Head of caudate nucleus (tissue), 42 donors: ENCODE measurements around the gene WRAP73.
A peak's percentile ranks its signal among the peaks of the same experiment; 100 is the strongest.
"Not testable (repeated sequence)": the region's sequence is repeated elsewhere in the genome, so short reads cannot be mapped to it uniquely, and the experiment has no call there.

ENCODE experiments used
- DNase-seq, 42 donors: peaks; one replicate each; pipeline versions ENCODE4 v3.0.0 to v3.0.0-alpha.2; 2020 to 2021; ENCODE audit warnings: mixed read lengths in 7 of 42
- intact Hi-C: fragments of 100-400 bp; cut with DNase I; formaldehyde crosslinking; loops from one replicate; pipeline ENCODE4 v1.15.0; 2022

WRAP73 gene

GRCh38 chr1:3623441-3624199 is 26.3 kb downstream of the WRAP73 start:
- intact Hi-C loops: loop anchor here (2.0 kb wide), 1 partner anchor 27 kb away; the partner anchor contains the start of gene WRAP73
- DNase-seq: peak in 1 of 42 donors; percentile 8

- DNase-seq, intact Hi-C loops: not testable (repeated sequence)
These were observed 27.8 kb downstream of the WRAP73 start for GRCh38 chr1:3622102-3622501.

GRCh38 chr1:3621151-3621671 is 28.7 kb downstream of the WRAP73 start:
- intact Hi-C loops: not testable (repeated sequence)
- peak in 31 of 42 donors; percentile 26 to 68 (median 45) for DNase-seq

- intact Hi-C loops: no loop called here
- no peak for DNase-seq
These were observed 29.2 kb downstream of the WRAP73 start for GRCh38 chr1:3620708-3621107.

- peak; percentile 41 to 93 (median 78) for DNase-seq
- intact Hi-C loops: loop anchor here (2.0 to 5.0 kb wide), 3 partner anchors 52 to 167 kb away; partner anchors contain the start of gene ARHGEF16
These were observed 30.8 kb downstream of the WRAP73 start for GRCh38 chr1:3618881-3619671.

- intact Hi-C loops: loop anchor here (2.0 to 5.0 kb wide), 3 partner anchors 51 to 166 kb away; partner anchors contain the start of gene ARHGEF16
- no peak for DNase-seq
These were observed 31.4 kb downstream of the WRAP73 start for GRCh38 chr1:3618531-3618880.

GRCh38 chr1:3617806-3618345 is 32.0 kb downstream of the WRAP73 start:
- intact Hi-C loops: loop anchor here (2.0 to 5.0 kb wide), 3 partner anchors 51 to 166 kb away; partner anchors contain the start of gene ARHGEF16
- no peak for DNase-seq

- intact Hi-C loops: loop anchor here (5.0 kb wide), 2 partner anchors 50 to 165 kb away; partner anchors contain the start of gene ARHGEF16
- no peak for DNase-seq
These were observed 33.0 kb downstream of the WRAP73 start for GRCh38 chr1:3616861-3617260.

- intact Hi-C loops: loop anchor here (5.0 kb wide), 2 partner anchors 48 to 163 kb away; partner anchors contain the start of gene ARHGEF16
- DNase-seq: peak in 1 of 42 donors; percentile 27
These were observed 34.9 kb downstream of the WRAP73 start for GRCh38 chr1:3614755-3615742.

GRCh38 chr1:3612123-3612522 is 37.8 kb downstream of the WRAP73 start:
- intact Hi-C loops: no loop called here
- no peak for DNase-seq

- intact Hi-C loops: no loop called here
- peak in 29 of 42 donors; percentile 27 to 72 (median 49) for DNase-seq
These were observed 38.5 kb downstream of the WRAP73 start, which contains the start of gene MEGF6 for GRCh38 chr1:3611170-3612019. TSS of gene MEGF6 (minus strand) at chr1:3611508. CDS start at chr1:3611268, 240 bp downstream.

GRCh38 chr1:3610527-3611169 is 39.3 kb downstream of the WRAP73 start:
- DNase-seq: no peak
- intact Hi-C loops: no loop called here

- intact Hi-C loops: no loop called here
- DNase-seq: no peak
These were observed 40.0 kb downstream of the WRAP73 start for GRCh38 chr1:3609769-3610526.

GRCh38 chr1:3609016-3609768 is 40.7 kb downstream of the WRAP73 start:
- intact Hi-C loops: no loop called here
- no peak for DNase-seq

GRCh38 chr1:3608154-3608553 is 41.7 kb downstream of the WRAP73 start:
- no peak for DNase-seq
- intact Hi-C loops: no loop called here
